ENCODE measurements around the gene ALOX5. TPM values are rescaled to one million over a fixed set of nuclear protein-coding genes. Genes with fewer than 3 reads are reported as not detected.

Gene ALOX5
- total and polyA plus RNA-seq, 10 of the 15 experiments (the other 5 are each of a cell fraction or from before 2014, with no cell fraction given) = 0.43 to 102 (median 34.2) TPM

GRCh38 chr10:45461034-45461433 is 87.0 kb downstream of the ALOX5 start (continued):
- no peak for TF ChIP-seq CUX1 (IDR thresholded peaks at IDR 0.05; ENCODE audit: insufficient replicate concordance, low read depth, low read length)
- peak; percentile 74 for TF ChIP-seq SP1 (IDR thresholded peaks at IDR 0.05; ENCODE audit: low read depth, low read length)
- no peak for TF ChIP-seq TARDBP (IDR thresholded peaks at IDR 0.05; ENCODE audit: borderline replicate concordance)
- TF ChIP-seq ATF7 (IDR thresholded peaks at IDR 0.05; ENCODE audit: low read depth) = peak; percentile 94
- no peak for TF ChIP-seq LARP7 (IDR thresholded peaks at IDR 0.05)
- peak in 1 of 2 experiments; percentile 83; a peak in 2 of 4 replicates for TF ChIP-seq SRF (IDR thresholded peaks at IDR 0.05; ENCODE audit: low read depth in 2 of 2, low read length in 2 of 2)
- peak; percentile 83 for TF ChIP-seq POLR2AphosphoS5 (IDR thresholded peaks at IDR 0.05; ENCODE audit: low read length)
- TF ChIP-seq CBFB (IDR thresholded peaks at IDR 0.05; ENCODE audit: low read depth) = peak; percentile 83
- TF ChIP-seq SPI1 (IDR thresholded peaks at IDR 0.05; ENCODE audit: borderline replicate concordance, insufficient read depth, low read depth, low read length) = peak; percentile 69; the same call in 1 of the 2 replicates
- TF ChIP-seq, protein P1, sequence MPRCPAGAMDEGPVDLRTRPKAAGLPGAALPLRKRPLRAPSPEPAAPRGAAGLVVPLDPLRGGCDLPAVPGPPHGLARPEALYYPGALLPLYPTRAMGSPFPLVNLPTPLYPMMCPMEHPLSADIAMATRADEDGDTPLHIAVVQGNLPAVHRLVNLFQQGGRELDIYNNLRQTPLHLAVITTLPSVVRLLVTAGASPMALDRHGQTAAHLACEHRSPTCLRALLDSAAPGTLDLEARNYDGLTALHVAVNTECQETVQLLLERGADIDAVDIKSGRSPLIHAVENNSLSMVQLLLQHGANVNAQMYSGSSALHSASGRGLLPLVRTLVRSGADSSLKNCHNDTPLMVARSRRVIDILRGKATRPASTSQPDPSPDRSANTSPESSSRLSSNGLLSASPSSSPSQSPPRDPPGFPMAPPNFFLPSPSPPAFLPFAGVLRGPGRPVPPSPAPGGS (IDR thresholded peaks at IDR 0.05; ENCODE audit: borderline replicate concordance, insufficient read depth, low read depth, low read length, poor library complexity, severe bottlenecking) = no peak
- TF ChIP-seq IKZF2 (IDR thresholded peaks at IDR 0.05) = peak; percentile 91 to 92
- no peak for TF ChIP-seq CTCF (IDR thresholded peaks at IDR 0.05 in 2 of 3, conservative IDR thresholded peaks at IDR 0.05 in 1 of 3; ENCODE audit: control insufficient read depth in 2 of 3, extremely low read depth in 1 of 3, insufficient read depth in 1 of 3, low read depth in 3 of 3, low read length in 3 of 3)
- peak; percentile 84 for TF ChIP-seq POLR2A (IDR thresholded peaks at IDR 0.05; ENCODE audit: low read depth, low read length)
- peak; percentile 86; the same call in 1 of the 2 replicates for TF ChIP-seq PAX5 (IDR thresholded peaks at IDR 0.05; ENCODE audit: borderline replicate concordance, low read depth, low read length)
- peak in 1 of 2 experiments; percentile 40; a peak in 1 of 4 replicates for TF ChIP-seq BHLHE40 (IDR thresholded peaks at IDR 0.05; ENCODE audit: borderline replicate concordance in 1 of 2, low read depth in 2 of 2, low read length in 1 of 2)
- TF ChIP-seq CBX3 (IDR thresholded peaks at IDR 0.05; ENCODE audit: borderline replicate concordance, low read depth) = no peak
- peak; percentile 74 for TF ChIP-seq ZBED1 (IDR thresholded peaks at IDR 0.05; ENCODE audit: borderline replicate concordance)
- no peak for TF ChIP-seq KDM1A (IDR thresholded peaks at IDR 0.05; ENCODE audit: borderline replicate concordance)
- peak; percentile 99 for TF ChIP-seq ATF2 (IDR thresholded peaks at IDR 0.05; ENCODE audit: low read length)
- TF ChIP-seq TAF1 (IDR thresholded peaks at IDR 0.05; ENCODE audit: borderline replicate concordance, low read depth, low read length) = peak; percentile 76
- TF ChIP-seq EED (IDR thresholded peaks at IDR 0.05; ENCODE audit: low read depth) = peak; percentile 98
- TF ChIP-seq TCF3 (IDR thresholded peaks at IDR 0.05; ENCODE audit: borderline replicate concordance, insufficient read depth, low read depth, low read length) = peak; percentile 55; the same call in 1 of the 2 replicates
